Testis (tissue), 3 donors: Measurements from ENCODE around the gene ARRDC1. TPM values are rescaled to one million over a fixed set of nuclear protein-coding genes. Genes with fewer than 3 reads are reported as not detected.
"Not testable (repeated sequence)": the region's sequence is repeated elsewhere in the genome, so short reads cannot be mapped to it uniquely, and the experiment has no call there.

Experiments used
- DNase-seq: peaks from one replicate; pipeline ENCODE4 v3.0.0-alpha.2; 2019
- H3K27ac ChIP-seq, 2 donors: fragments of 200-600 bp; sonication (generic); one replicate each; pipeline ENCODE4 v1.5.1; 2019
- H3K27me3 ChIP-seq: fragments of 200-600 bp; sonication (generic); one replicate; pipeline ENCODE4 v1.5.1; 2019
- H3K36me3 ChIP-seq: fragments of 200-600 bp; sonication (generic); one replicate; pipeline ENCODE4 v1.5.1; 2017; ENCODE audit warnings: low read depth; ENCODE audit errors: missing control alignments
- H3K4me1 ChIP-seq: fragments of 200-600 bp; sonication (generic); one replicate; pipeline ENCODE4 v1.5.1; 2019
- H3K4me3 ChIP-seq, 2 donors: fragments of 200-600 bp; sonication (generic); one replicate each; pipeline ENCODE4 v1.5.1; 2017 to 2019
- H3K9me3 ChIP-seq: fragments of 200-600 bp; sonication (generic); one replicate; pipeline ENCODE4 v1.5.1; 2017
- POLR2A ChIP-seq: fragments of 450-650 bp; IDR thresholded peaks from one replicate; pipeline ENCODE4 v1.6.1; 2017; ENCODE audit warnings: antibody characterized with exemption, mild to moderate bottlenecking, moderate library complexity
- WGBS, 2 donors: methylation state at CpG; one replicate each; pipeline ENCODE4 v1.1.5; 2018; 5-methylcytosine and 5-hydroxymethylcytosine counted together
- intact Hi-C: fragments of 100-400 bp; cut with DNase I; formaldehyde crosslinking; loops from one replicate; pipeline ENCODE4 v1.15.1; 2023; ENCODE audit warnings: low total_unique reads
- polyA plus RNA-seq: library from polyadenylated mRNA; stranded (reverse); fragments of 350-450 nt; fragmentation: Illumina TruSeq; extraction: RNeasy Lipid Tissue Mini Kit (QIAGEN cat#74804); gene quantifications from one replicate; pipeline ENCODE4 v1.2.3, GENCODE V29; 2014; ENCODE audit warnings: low read depth, low replicate concordance; ENCODE audit not compliant: insufficient read depth
- total RNA-seq, 2 donors: library from RNA; depleted of rRNA; stranded (reverse); fragments of >200 nt; gene quantifications; one replicate each; pipeline ENCODE4 v1.2.3, GENCODE V29; 2016
- TF ChIP-seq, protein P1 (sequence below), 3 experiments: fragments of 450-650 bp in 2 of 3; fragments of 200-600 bp in 1 of 3; sonication (generic) in 1 of 3; IDR thresholded peaks; one replicate each; pipeline ENCODE4 v1.5.1; 2016 to 2019; ENCODE audit warnings: antibody characterized with exemption in 3 of 3, mild to moderate bottlenecking in 2 of 3, moderate library complexity in 1 of 3

Gene ARRDC1
- total and polyA plus RNA-seq, 3 donors from 2014 or later: 36.8 to 47.6 (median 38.2) TPM

DNA sequence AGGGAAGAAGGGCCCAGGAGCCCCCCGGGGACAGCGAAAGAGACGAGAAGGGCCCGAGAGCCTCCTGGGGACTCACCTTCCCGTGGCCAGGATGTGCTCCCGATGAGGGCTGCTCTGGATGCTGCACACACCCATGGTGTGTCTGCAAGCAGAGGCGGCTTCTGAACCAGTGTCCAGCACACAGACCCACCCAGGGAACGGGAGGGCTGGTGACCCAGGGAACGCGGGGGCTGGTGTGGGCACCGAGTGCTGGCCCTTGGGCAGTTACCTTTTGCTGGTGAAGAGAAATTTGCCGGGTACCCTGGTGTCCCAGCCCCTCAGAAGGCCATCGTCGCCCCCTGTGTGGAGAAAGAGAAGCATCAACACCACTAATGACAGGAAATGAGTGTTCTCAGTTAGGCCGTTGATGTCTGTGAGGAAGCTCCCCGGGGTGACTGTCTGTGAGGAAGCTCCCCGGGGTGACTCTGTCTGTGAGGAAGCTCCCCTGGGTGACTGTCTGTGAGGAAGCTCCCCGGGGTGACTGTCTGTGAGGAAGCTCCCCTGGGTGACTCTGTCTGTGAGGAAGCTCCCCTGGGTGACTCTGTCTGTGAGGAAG is 40.6 kb upstream of the ARRDC1 start:
- intact Hi-C loops: no loop called here

DNA sequence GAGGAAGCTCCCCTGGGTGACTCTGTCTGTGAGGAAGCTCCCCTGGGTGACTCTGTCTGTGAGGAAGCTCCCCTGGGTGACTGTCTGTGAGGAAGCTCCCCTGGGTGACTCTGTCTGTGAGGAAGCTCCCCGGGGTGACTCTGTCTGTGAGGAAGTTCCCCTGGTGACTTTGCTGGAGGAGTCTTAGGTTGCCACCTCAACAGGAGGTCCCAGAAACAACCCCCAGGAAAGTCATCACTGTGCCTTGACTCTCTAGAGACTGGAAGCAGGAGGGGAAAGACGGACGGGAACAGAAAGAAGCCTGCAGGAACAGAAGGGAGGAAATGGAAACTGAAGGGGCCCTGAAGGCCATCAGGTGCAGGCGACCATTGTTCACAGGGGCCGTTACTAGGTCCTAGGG is 37.0 kb upstream of the ARRDC1 start:
- H3K27me3 ChIP-seq, H3K4me3 ChIP-seq, H3K4me1 ChIP-seq, H3K9me3 ChIP-seq, H3K36me3 ChIP-seq, DNase-seq, H3K27ac ChIP-seq, intact Hi-C loops: not testable (repeated sequence)
- 87 to 92% methylated on average over 5 of the region's 5 CpGs for WGBS, 2 donors

More for the DNA sequence above, 40.6 kb upstream of the ARRDC1 start:
- WGBS, 2 donors: 91 to 92% methylated on average over 10 to 17 of the region's 18 CpGs
- Histone ChIP-seq H3K4me1 (no peaks in the 10 kb centered on the region), H3K9me3 (no peaks in the 10 kb centered on the region), H3K4me3 (no peak overlapping the region), H3K36me3 (no peaks in the 10 kb centered on the region), H3K27ac (no peak overlapping the region), H3K27me3 (no peaks in the 10 kb centered on the region)
- no peak for DNase-seq
- no peak for TF ChIP-seq POLR2A
- TF ChIP-seq, protein P1, sequence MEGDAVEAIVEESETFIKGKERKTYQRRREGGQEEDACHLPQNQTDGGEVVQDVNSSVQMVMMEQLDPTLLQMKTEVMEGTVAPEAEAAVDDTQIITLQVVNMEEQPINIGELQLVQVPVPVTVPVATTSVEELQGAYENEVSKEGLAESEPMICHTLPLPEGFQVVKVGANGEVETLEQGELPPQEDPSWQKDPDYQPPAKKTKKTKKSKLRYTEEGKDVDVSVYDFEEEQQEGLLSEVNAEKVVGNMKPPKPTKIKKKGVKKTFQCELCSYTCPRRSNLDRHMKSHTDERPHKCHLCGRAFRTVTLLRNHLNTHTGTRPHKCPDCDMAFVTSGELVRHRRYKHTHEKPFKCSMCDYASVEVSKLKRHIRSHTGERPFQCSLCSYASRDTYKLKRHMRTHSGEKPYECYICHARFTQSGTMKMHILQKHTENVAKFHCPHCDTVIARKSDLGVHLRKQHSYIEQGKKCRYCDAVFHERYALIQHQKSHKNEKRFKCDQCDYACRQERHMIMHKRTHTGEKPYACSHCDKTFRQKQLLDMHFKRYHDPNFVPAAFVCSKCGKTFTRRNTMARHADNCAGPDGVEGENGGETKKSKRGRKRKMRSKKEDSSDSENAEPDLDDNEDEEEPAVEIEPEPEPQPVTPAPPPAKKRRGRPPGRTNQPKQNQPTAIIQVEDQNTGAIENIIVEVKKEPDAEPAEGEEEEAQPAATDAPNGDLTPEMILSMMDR (IDR thresholded peaks at IDR 0.05): no peak

DNA sequence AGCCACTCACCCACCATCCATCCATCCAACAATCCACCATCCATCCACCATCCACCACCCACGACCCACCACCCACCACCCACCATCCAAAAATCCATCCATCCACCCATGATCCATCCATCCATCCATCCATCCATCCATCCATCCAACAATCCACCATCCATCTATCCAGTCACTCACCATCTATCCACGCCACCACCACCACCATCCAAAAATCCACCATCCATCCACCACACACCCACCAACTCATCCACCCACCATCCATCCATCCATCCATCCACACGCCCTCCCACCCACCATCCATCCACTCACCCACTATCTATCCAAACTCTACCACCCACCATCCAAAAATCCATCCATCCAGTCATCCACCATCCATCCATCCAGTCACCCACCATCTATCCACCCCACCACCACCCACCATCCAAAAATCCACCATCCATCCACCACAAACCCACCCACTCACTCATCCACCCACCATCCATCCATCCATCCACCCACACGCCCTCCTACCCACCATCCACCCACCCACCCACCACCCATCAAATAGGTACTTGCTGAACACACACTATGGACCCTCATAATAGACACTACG is 35.8 kb upstream of the ARRDC1 start:
- TF ChIP-seq, protein P1 (IDR thresholded peaks at IDR 0.05): no peak
- TF ChIP-seq POLR2A: no peak
- no peaks in the 10 kb centered on the region for H3K27me3 ChIP-seq
- H3K36me3 ChIP-seq: no peaks in the 10 kb centered on the region
- no peak overlapping the region for H3K27ac ChIP-seq
- WGBS, 2 donors: 93 to 99% methylated on average over 5 of the region's 5 CpGs
- no peak overlapping the region for H3K4me3 ChIP-seq
- no peaks in the 10 kb centered on the region for H3K4me1 ChIP-seq
- DNase-seq: no peak
- no peaks in the 10 kb centered on the region for H3K9me3 ChIP-seq
- intact Hi-C loops: no loop called here

DNA sequence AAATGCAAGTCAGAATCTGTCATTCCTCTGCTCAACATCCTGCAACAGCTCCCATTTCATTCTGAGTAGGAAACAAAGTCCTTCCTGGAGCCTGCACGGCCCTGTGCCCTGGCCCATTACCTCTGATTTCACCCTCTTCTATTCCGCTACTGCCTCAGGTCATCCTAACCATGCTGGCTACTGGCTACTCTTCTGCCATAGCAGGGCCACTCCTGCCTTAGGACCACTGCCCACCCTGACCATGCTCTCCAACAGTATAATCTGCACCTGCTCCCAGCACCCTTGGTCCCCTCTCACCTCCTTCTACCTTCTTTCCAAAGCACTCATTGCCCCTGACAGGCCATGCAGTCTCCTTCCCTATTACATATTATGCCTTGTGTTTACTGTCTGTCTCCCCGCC is 34.9 kb upstream of the ARRDC1 start:
- H3K27me3 ChIP-seq: no peaks in the 10 kb centered on the region
- WGBS, 2 donors: 89 to 100% methylated on average over 3 of the region's 3 CpGs
- H3K9me3 ChIP-seq: no peaks in the 10 kb centered on the region
- H3K4me3 ChIP-seq: no peak overlapping the region
- intact Hi-C loops: no loop called here
- DNase-seq: no peak
- no peak overlapping the region for H3K27ac ChIP-seq
- H3K36me3 ChIP-seq: no peaks in the 10 kb centered on the region
- H3K4me1 ChIP-seq: no peaks in the 10 kb centered on the region
- TF ChIP-seq, protein P1 (IDR thresholded peaks at IDR 0.05): no peak
- TF ChIP-seq POLR2A: no peak

DNA sequence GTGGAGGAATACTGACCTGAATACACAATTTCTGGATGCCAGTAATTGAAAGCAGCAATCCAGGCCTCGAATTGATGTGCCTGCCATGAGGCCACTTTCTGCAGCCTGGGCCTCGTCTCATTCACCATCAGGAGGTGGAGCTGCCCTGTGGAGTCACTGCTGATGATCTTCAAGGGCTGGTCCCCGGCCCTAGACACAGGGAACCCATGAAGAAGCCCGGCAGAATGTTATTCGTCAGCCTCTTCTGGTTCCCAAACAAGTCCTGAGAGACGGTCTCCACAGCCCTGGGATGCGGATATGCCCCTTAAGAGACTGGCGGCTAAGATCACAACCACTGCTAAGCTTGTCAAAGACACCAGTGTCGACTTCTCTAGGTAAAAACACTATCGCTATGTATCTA is 31.3 kb upstream of the ARRDC1 start:
- H3K4me1 ChIP-seq: peaks cover 6% of the 10 kb centered on the region
- DNase-seq: no peak
- WGBS, 2 donors: 92% methylated on average over 7 to 10 of the region's 10 CpGs
- TF ChIP-seq POLR2A: no peak
- TF ChIP-seq, protein P1 (IDR thresholded peaks at IDR 0.05): no peak
- intact Hi-C loops: no loop called here
- no peak overlapping the region for H3K27ac ChIP-seq
- H3K36me3 ChIP-seq: no peaks in the 10 kb centered on the region
- no peak overlapping the region for H3K4me3 ChIP-seq
- no peaks in the 10 kb centered on the region for H3K27me3 ChIP-seq
- H3K9me3 ChIP-seq: no peaks in the 10 kb centered on the region
